Effector memory CD4-positive, alpha-beta T cell (primary cell): ENCODE results near the gene ZNF562.

Experiments
- DNase-seq, 3 donors: peaks; one replicate each; pipeline ENCODE4 v3.0.0-alpha.2; 2020
- H3K27ac ChIP-seq: 2 replicates; pipeline ENCODE4 v1.7.0; 2013; ENCODE audit warnings: mild to moderate bottlenecking, low read length, moderate library complexity; ENCODE audit not compliant: insufficient read depth, poor library complexity, severe bottlenecking
- H3K27me3 ChIP-seq: replicated peaks from 2 replicates; pipeline ENCODE4 v1.7.0; 2013; ENCODE audit warnings: mild to moderate bottlenecking, low read length; ENCODE audit not compliant: insufficient read depth, control insufficient read depth, poor library complexity, severe bottlenecking
- H3K36me3 ChIP-seq: 2 replicates; pipeline ENCODE4 v1.7.0; 2013; ENCODE audit warnings: mild to moderate bottlenecking, low read length, moderate library complexity; ENCODE audit not compliant: control insufficient read depth, insufficient read depth
- H3K4me1 ChIP-seq: 2 replicates; pipeline ENCODE4 v1.7.0; 2013; ENCODE audit warnings: low read length, mild to moderate bottlenecking; ENCODE audit not compliant: control insufficient read depth, insufficient read depth, poor library complexity, severe bottlenecking
- H3K4me3 ChIP-seq: 2 replicates; pipeline ENCODE4 v1.7.0; 2013; ENCODE audit warnings: low read length, low read depth, mild to moderate bottlenecking; ENCODE audit not compliant: insufficient read depth, poor library complexity, severe bottlenecking
- H3K9me3 ChIP-seq: 2 replicates; pipeline ENCODE4 v1.7.0; 2013; ENCODE audit warnings: mild to moderate bottlenecking, low read length, moderate library complexity; ENCODE audit not compliant: control insufficient read depth

ZNF562 gene

DNA sequence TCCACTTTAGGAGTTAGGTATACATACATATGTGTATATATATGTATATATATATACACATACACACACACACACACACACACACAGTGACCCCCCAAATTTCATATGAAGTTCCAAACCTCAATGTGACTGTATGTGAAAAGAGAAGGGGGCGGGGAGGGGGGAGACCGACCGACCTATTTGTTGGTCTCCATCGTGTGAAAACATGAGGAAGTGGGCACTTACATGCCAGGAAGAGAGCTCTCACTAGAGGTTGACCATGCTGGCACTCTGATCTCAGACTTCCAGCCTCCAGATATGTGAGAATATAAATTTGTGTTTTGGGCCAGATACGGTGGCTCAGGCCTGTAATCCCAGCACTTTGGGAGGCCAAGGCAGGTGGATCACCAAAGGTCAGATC lies 24.6 kb downstream of the ZNF562 start:
- Histone ChIP-seq H3K36me3 (peaks cover 52% of the 10 kb centered on the region), H3K27ac (no peak overlapping the region), H3K9me3 (peaks cover 24% of the 10 kb centered on the region), H3K27me3 (no peaks in the 10 kb centered on the region), H3K4me1 (no peaks in the 10 kb centered on the region), H3K4me3 (no peak overlapping the region)
- DNase-seq = no peak

DNA sequence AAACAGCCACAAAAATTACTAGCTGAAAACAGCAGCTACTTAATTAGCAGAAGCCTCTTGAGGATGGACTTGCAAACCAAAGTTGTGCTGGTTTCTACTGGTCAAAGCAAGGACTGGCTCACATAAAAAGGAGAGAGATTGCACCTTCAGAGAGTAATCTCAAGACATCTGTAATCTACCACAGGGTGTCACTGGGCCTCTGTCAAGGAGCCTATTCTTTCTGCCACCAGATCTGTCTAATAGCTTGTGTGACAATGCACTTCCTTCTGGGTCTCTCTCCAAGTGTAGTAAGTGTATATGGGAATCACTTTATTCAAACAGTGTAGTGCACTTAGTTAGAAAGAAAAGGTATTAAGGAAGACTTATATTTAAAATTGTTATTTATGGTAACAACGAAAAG lies 29.4 kb downstream of the ZNF562 start:
- DNase-seq = no peak
- Histone ChIP-seq H3K27me3 (no peaks in the 10 kb centered on the region), H3K4me1 (no peaks in the 10 kb centered on the region), H3K27ac (no peak overlapping the region), H3K9me3 (no peaks in the 10 kb centered on the region), H3K4me3 (no peak overlapping the region), H3K36me3 (peaks cover 7% of the 10 kb centered on the region)

DNA sequence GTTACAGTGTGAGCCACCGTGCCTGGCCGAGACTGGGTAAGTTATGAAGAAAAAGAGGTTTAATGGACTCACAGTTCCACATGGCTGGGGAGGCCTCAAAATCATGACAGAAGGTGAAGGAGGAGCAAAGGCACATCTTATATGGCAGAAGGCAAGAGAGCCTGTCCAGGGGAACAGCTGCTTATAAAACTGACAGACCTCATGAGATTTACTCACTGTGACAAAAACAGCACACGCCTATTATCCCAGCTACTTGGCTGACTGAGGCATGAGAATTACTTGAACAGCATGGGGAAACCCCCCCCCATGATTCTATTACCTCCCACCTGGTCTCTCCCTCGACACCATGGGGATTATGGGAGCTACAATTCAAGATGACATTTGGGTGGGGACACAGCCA lies 30.4 kb downstream of the ZNF562 start:
- no peak for DNase-seq
- no peaks in the 10 kb centered on the region for H3K9me3 ChIP-seq
- no peak overlapping the region for H3K4me3 ChIP-seq
- no peaks in the 10 kb centered on the region for H3K4me1 ChIP-seq
- no peaks in the 10 kb centered on the region for H3K27me3 ChIP-seq
- no peak overlapping the region for H3K27ac ChIP-seq
- H3K36me3 ChIP-seq = no peaks in the 10 kb centered on the region

DNA sequence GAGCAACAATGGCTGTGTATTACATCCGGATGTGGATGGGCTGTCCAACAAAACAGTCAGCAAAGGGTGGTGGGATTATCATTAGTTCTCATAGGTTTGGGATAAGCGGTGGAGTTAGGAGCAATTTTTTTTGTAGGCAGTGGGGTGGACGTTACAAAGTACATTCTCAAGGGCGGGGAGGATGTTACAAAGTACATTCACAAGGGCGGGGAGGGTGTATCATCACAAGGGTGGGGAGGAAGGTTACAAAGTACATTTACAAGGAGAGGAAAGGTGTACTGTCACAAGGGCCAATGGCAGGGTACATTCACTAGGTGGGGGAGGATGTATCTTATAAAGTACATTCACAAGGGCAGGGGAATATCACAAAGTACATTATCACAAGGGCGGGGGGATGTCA lies 33.1 kb downstream of the ZNF562 start:
- H3K9me3 ChIP-seq = no peaks in the 10 kb centered on the region
- no peak overlapping the region for H3K4me3 ChIP-seq
- no peaks in the 10 kb centered on the region for H3K4me1 ChIP-seq
- no peak for DNase-seq
- H3K27me3 ChIP-seq = no peaks in the 10 kb centered on the region
- no peak overlapping the region for H3K27ac ChIP-seq
- no peaks in the 10 kb centered on the region for H3K36me3 ChIP-seq

DNA sequence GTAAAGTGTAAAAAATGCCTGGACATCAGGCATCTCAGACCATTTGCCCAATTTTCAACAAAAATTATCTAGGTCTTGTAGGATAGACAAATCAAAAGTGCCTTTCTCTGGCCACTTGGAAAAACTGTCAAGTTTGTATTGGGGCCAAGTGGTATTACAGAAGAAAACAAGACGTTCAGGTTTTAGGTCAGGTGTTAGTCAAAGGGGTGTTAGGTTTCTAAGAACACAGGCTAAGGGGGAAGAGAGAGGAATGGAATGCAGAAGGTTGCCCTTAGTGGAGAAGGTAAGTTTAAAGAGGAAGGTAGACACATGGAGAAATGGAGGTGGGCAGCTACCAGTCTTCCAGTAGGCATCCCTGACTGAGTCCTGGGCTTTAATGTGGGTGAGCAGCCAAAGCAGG lies 33.9 kb downstream of the ZNF562 start:
- no peak overlapping the region for H3K4me3 ChIP-seq
- no peaks in the 10 kb centered on the region for H3K9me3 ChIP-seq
- no peaks in the 10 kb centered on the region for H3K27me3 ChIP-seq
- H3K27ac ChIP-seq = no peak overlapping the region
- no peaks in the 10 kb centered on the region for H3K36me3 ChIP-seq
- no peaks in the 10 kb centered on the region for H3K4me1 ChIP-seq
- DNase-seq = no peak

DNA sequence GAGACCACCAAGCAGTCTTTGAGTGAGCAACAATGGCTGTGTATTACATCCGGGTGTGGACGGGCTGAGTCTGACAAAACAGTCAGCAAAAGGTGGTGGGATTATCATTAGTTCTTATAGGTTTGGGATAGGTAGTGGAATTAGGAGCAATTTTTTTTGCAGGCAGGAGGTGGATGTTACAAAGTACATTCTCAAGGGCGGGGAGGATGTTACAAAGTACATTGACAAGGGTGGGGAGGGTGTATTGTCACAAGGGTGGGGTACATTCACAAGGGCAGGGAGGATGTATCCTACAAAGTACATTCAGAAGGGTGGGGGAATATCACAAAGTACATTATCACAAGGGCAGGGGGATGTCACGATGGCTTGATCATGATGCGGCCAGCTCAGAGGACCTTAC lies 38.9 kb downstream of the ZNF562 start:
- DNase-seq = no peak
- H3K27ac ChIP-seq = no peak overlapping the region
- peaks cover 15% of the 10 kb centered on the region for H3K36me3 ChIP-seq
- H3K4me3 ChIP-seq = no peak overlapping the region
- H3K4me1 ChIP-seq = no peaks in the 10 kb centered on the region
- no peaks in the 10 kb centered on the region for H3K27me3 ChIP-seq
- H3K9me3 ChIP-seq = no peaks in the 10 kb centered on the region

DNA sequence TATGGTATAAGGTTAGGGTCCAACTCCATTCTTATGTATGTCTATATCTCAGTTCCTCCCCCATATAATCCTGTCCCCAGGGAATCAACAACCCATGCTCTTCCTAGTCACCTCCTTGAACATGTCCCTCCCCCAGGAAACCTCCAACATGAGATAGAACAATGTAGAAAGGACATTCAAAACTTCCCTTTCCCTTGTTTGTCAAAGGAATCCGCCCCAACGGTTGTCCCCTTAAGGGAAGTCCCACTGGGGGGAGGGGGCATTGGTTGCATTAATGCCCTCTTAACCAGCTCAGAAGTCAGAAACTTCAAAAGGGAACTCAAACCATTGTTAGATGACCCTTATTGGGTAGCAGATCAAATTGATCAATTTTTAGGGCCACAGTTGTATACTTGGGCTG lies 47.0 kb downstream of the ZNF562 start:
- Histone ChIP-seq H3K4me3 (no peak overlapping the region), H3K27me3 (no peaks in the 10 kb centered on the region), H3K9me3 (no peaks in the 10 kb centered on the region), H3K4me1 (no peaks in the 10 kb centered on the region), H3K36me3 (peaks cover 5% of the 10 kb centered on the region), H3K27ac (no peak overlapping the region)
- no peak for DNase-seq

DNA sequence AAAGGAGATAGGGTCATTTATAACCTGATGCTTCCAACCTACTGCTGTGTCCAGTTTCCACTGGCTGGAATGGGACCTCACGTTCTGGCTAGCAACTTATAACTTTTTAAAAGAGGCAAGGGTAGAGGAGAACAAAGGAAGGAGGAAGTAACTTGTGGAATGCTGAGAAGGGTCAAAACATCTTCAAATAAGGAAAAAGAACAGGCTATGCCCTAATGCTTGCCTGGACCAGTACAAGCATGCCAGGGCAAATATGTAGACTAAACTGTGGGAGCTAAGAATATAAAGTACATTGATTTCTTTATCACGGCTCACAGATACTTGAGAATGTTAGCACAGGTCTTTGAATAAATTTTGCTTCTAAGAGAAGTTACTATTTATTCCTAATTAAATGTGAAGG lies 52.4 kb downstream of the ZNF562 start:
- Histone ChIP-seq H3K27me3 (no peaks in the 10 kb centered on the region), H3K9me3 (no peaks in the 10 kb centered on the region), H3K27ac (no peak overlapping the region), H3K36me3 (peaks cover 14% of the 10 kb centered on the region), H3K4me3 (no peak overlapping the region), H3K4me1 (peaks cover 8% of the 10 kb centered on the region)
- no peak for DNase-seq

DNA sequence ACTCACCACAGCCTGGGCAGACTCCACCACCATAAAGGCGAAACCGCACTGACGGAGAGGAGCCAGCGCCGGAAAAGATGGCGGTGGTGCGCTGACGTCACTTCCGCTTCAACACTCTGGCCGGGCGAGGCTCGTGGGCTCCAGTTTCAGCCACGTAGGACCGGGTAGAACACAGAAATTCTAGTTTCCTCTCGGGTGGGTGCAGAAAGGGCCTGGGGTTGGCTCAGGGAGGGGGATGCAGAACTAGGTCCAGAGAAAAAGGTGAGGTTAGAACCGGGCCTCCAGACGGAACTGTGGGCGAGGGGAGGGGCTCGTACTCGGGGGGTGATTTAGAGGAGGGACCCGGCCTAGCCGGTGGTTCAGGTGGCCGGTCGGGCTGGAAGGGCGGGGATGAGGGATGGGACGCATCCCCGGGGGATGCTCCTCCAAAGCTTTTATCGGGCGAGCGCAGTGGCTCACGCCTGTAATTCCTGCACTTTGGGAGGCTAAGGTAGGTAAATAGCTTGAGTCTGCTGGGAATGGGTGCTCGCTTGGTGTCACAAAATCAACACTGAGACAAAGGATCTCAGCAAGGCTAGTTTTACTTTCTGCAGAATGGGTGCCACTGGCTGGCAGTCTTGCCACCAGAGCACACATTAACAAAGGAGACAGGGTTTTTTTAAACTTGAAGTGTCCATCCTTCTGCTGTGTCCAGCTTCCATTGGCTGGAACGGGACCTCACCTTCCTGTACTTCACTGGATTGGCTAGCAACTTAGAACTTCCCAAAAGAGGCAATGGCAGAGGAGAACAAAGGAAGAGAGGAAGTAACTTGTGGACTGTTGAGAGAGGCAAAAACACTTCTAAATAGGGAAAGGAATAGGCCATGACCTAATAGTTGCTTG lies 53.5 kb downstream of the ZNF562 start, which contains the start of gene ZNF561:
Gene ZNF561 (minus strand): TSS at position 77 of the 882 bp plus-strand sequence. CDS start 1,776 bp downstream, outside the sequence.
- no peaks in the 10 kb centered on the region for H3K27me3 ChIP-seq
- H3K36me3 ChIP-seq = peaks cover 16% of the 10 kb centered on the region
- H3K27ac ChIP-seq = peak within 1 kb of the TSS; percentile 94
- no peaks in the 10 kb centered on the region for H3K9me3 ChIP-seq
- H3K4me1 ChIP-seq = peaks cover 8% of the 10 kb centered on the region
- H3K4me3 ChIP-seq = peak within 1 kb of the TSS; percentile 87
- peak; percentile 78 to 85 (median 83) for DNase-seq

DNA sequence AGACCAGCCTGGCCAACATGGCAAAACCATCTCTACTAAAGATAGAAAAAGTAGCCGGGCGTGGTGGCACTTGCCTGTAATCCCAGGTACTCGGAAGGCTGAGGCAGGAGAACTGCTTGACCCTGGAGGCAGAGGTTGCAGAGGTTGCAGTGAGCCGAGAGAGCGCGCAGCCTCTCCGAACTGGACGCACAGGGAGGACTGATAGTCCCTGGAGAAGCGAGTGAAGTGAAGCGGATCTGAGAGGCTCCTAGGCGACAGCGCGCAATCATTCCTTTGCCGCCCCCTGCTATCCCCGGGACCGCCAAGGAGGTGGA lies 54.1 kb downstream of the ZNF562 start:
- H3K36me3 ChIP-seq = peaks cover 20% of the 10 kb centered on the region
- H3K27ac ChIP-seq = peak overlapping the region; percentile 94
- H3K4me1 ChIP-seq = peaks cover 8% of the 10 kb centered on the region
- no peak for DNase-seq
- H3K9me3 ChIP-seq = no peaks in the 10 kb centered on the region
- no peaks in the 10 kb centered on the region for H3K27me3 ChIP-seq
- peak overlapping the region; percentile 87 for H3K4me3 ChIP-seq
